Stomach smooth muscle (tissue), 2 donors: ENCODE results near the gene BACH2.

Experiments used
- H3K27ac ChIP-seq: one replicate; pipeline ENCODE4 v1.7.0; 2013; ENCODE audit warnings: mild to moderate bottlenecking, low read length, inconsistent platforms
- H3K27me3 ChIP-seq, 2 donors: one replicate each; pipeline ENCODE4 v1.7.0; 2013; ENCODE audit warnings: low read length in 2 of 2; ENCODE audit not compliant: insufficient read depth in 2 of 2, control insufficient read depth in 1 of 2
- H3K36me3 ChIP-seq, 2 donors: one replicate each; pipeline ENCODE4 v1.7.0; 2013; ENCODE audit warnings: low read length in 2 of 2; ENCODE audit not compliant: control insufficient read depth in 2 of 2, insufficient read depth in 2 of 2
- H3K4me1 ChIP-seq: one replicate; pipeline ENCODE4 v1.7.0; 2013; ENCODE audit warnings: low read length; ENCODE audit not compliant: control insufficient read depth, insufficient read depth
- H3K4me3 ChIP-seq, 2 donors: one replicate each; pipeline ENCODE4 v1.7.0; 2013; ENCODE audit warnings: low read length in 2 of 2
- H3K9ac ChIP-seq, 2 donors: one replicate each; pipeline ENCODE4 v1.7.0; 2013; ENCODE audit warnings: low read length in 2 of 2, mild to moderate bottlenecking in 1 of 2
- H3K9me3 ChIP-seq, 2 donors: one replicate each; pipeline ENCODE4 v1.7.0; 2013; ENCODE audit warnings: low read length in 2 of 2; ENCODE audit not compliant: control insufficient read depth in 2 of 2
- donor health status: healthy.
- donor health status: Pancreatic carcinoma.

Gene BACH2

DNA sequence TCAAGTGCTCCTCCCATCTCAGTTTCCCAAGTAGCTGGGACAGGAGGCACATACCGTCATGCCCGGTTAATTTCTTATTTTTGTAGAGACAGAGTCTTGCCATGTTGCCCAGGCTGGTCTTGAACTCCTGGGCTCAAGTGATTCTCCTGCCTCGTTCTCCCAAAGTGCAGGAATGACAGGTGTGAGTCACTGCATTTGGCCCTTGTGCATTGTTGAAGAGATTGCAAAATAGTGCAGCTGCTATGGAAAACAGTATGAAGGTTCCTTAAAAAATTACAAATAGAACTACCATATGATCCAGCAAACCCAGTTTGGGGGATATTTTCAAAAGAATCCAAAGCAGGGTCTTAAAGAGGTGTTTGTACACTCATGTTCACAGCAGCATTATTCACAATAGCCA is 333.3 kb downstream of the BACH2 start:
- no peak overlapping the region for H3K9ac ChIP-seq
- no peak overlapping the region for H3K27ac ChIP-seq
- no peak overlapping the region for H3K4me3 ChIP-seq
- H3K9me3 ChIP-seq, result no peaks in the 10 kb centered on the region
- no peaks in the 10 kb centered on the region for H3K4me1 ChIP-seq
- H3K36me3 ChIP-seq, result no peaks in the 10 kb centered on the region
- peaks cover 0 to 3% of the 10 kb centered on the region in 2 donors for H3K27me3 ChIP-seq

DNA sequence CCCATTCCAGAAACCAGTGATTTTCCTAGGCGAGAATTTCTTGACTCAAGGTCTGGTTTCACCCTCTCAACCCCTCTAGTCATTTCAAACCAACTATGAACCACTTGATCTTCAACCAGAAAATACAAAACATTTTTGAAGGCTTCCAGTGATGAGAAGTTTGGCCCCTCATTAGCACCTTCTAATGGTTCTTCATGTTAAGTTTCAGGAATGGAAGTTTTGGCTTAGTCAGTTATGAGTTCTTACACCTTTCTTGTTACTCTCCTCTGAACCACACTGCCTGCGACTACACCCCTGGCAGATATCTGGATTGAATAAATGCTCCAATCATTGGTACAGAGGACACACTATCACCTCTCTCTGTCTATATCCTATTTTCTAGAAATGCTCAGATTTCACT is 335.2 kb downstream of the BACH2 start:
- H3K4me1 ChIP-seq, result no peaks in the 10 kb centered on the region
- H3K9me3 ChIP-seq, result no peaks in the 10 kb centered on the region
- H3K9ac ChIP-seq, result no peak overlapping the region
- no peak overlapping the region for H3K27ac ChIP-seq
- H3K27me3 ChIP-seq, result peaks cover 0 to 3% of the 10 kb centered on the region in 2 donors
- no peaks in the 10 kb centered on the region for H3K36me3 ChIP-seq
- H3K4me3 ChIP-seq, result no peak overlapping the region

DNA sequence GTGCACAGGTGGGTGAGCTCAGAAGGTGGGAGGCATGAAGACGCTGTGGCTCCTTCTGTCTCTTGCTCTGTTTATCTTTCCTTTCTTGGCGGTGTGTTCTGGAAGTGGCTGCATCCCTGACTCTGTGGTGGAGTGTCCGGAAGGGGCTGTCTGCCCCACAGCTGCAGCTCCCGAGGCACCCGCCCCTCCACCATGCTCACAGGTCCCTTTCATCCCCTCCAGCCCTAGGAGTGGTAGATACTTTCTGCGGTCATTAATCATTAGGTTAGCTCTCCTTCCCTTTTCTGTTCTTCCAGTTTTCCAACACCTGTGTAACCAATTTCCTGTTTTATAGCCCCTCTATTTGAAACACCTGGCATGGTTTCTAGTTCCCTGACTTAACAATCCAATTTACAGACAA is 336.8 kb downstream of the BACH2 start:
- Histone ChIP-seq H3K9me3 (no peaks in the 10 kb centered on the region), H3K27me3 (peaks cover 0 to 5% of the 10 kb centered on the region in 2 donors), H3K9ac (no peak overlapping the region), H3K27ac (no peak overlapping the region), H3K4me3 (no peak overlapping the region), H3K36me3 (no peaks in the 10 kb centered on the region), H3K4me1 (no peaks in the 10 kb centered on the region)

DNA sequence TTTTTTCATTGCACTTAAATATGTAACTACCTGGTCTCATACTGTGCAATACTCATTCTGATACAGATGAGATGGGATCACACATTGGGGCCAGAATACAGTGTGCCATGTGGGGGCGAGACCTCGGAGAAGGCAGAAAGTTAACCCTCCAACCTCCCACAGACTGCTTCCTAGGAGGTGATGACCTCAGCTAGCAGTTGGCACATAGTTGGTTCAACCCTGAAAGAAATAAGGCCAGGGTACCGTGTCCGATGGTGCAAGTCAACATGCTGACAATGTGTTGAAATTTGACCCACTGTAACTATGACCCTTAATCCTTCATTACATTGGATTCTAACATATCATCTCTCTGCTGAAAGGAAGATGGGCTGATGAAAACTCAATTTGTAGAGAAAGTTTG is 340.5 kb downstream of the BACH2 start:
- H3K27ac ChIP-seq, result no peak overlapping the region
- H3K9ac ChIP-seq, result no peak overlapping the region
- H3K27me3 ChIP-seq, result peaks cover under 1 to 5% of the 10 kb centered on the region in 2 donors
- H3K4me3 ChIP-seq, result no peak overlapping the region
- H3K9me3 ChIP-seq, result no peaks in the 10 kb centered on the region
- no peaks in the 10 kb centered on the region for H3K4me1 ChIP-seq
- no peaks in the 10 kb centered on the region for H3K36me3 ChIP-seq

DNA sequence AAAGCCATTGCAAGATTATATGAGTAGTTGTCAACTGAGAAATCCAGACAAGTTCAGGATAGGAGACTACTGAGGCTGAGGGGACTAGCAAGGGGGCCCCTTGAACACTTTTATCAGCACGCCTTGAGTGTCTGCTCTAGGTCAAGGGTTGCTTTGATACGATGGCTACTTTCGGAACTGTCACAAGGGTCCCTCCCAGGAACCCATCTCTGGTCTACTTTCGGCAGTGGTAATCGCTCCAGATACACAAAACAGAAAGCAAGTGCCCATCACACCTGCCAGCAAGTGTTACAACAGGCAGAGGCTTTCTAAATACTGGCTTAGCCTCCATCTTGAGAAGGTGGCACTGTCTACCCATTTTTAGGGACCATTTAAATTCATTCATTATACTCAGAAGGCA is 341.3 kb downstream of the BACH2 start:
- H3K9ac ChIP-seq, result no peak overlapping the region
- no peak overlapping the region for H3K4me3 ChIP-seq
- no peak overlapping the region for H3K27ac ChIP-seq
- H3K27me3 ChIP-seq, result peaks cover 5% of the 10 kb centered on the region in 2 donors
- H3K9me3 ChIP-seq, result no peaks in the 10 kb centered on the region
- H3K36me3 ChIP-seq, result no peaks in the 10 kb centered on the region
- no peaks in the 10 kb centered on the region for H3K4me1 ChIP-seq

DNA sequence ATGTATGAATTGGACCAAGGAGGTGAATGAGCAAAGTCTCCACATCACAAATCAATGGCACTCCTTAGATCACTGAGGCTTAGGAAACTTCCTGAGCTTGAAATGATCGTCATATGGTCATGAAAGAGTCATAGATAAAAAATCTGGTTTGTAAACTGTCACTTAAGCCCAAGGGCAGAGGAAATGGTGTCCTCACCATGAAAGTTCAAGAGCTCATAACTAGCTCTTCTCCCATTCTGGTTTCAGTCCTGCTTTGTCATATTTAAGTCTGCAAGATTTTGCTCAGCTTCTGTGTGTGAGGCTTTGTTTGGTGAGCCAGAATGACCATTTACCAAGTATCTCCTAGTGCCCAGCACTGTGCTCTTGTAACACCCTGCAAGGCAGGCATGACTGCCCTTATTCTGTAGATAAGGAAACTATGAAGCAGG is 341.9 kb downstream of the BACH2 start:
- H3K36me3 ChIP-seq, result no peaks in the 10 kb centered on the region
- no peaks in the 10 kb centered on the region for H3K4me1 ChIP-seq
- H3K9ac ChIP-seq, result no peak overlapping the region
- H3K4me3 ChIP-seq, result no peak overlapping the region
- H3K27ac ChIP-seq, result no peak overlapping the region
- peaks cover 4 to 5% of the 10 kb centered on the region in 2 donors for H3K27me3 ChIP-seq
- H3K9me3 ChIP-seq, result no peaks in the 10 kb centered on the region

DNA sequence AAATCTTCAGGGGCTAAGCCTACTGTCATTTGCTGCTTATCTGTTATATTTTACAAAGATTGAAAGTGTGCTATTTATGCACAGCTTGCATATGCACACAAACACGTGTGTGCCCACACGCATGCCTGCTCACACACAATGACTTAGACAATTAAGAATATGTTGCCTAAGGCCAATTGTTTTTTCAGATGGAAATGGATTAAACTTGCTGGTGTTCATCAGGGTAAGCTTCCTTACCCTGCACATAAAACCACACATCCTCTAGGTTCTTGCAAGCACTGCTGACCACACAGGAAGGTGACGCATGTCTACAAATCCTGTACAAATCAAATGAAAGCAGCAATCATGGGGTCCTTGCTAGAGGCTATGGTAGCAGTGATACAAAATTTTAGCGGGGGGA is 344.0 kb downstream of the BACH2 start:
- H3K9me3 ChIP-seq, result no peaks in the 10 kb centered on the region
- no peak overlapping the region for H3K4me3 ChIP-seq
- H3K27ac ChIP-seq, result no peak overlapping the region

DNA sequence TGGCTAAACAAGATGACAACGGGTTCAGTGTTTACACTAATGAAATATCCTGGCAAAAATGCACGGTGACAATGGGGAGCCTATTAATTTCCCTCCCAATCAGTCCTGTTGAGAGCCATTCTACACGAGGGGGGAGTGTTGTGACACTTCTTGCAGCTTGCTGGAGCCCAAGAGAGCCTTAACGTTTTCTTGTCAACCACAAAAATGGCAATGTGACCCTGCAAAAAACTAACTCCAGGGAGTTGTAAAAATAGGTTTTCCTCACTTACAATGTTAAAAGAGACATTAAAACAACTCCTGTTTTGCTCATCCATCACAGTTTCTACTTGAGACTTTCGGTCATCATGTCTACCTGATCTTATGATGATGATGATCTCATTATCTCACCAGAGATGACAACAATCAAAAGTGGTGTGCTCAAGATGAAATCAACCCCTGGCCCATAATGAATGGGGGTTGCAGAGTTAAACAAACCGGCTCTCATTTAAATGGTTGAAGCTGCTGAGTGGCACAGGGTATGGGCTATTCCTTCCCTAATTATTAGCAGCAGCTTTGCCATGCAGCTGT is 344.5 kb downstream of the BACH2 start:
- Histone ChIP-seq H3K36me3 (no peaks in the 10 kb centered on the region), H3K4me1 (no peaks in the 10 kb centered on the region), H3K9ac (no peak overlapping the region), H3K27me3 (peaks cover 3 to 5% of the 10 kb centered on the region in 2 donors), H3K9me3 (no peaks in the 10 kb centered on the region), H3K4me3 (no peak overlapping the region), H3K27ac (no peak overlapping the region)

More for the DNA sequence above, 344.0 kb downstream of the BACH2 start:
- no peaks in the 10 kb centered on the region for H3K4me1 ChIP-seq
- H3K9ac ChIP-seq, result no peak overlapping the region
- peaks cover 3 to 5% of the 10 kb centered on the region in 2 donors for H3K27me3 ChIP-seq
- H3K36me3 ChIP-seq, result no peaks in the 10 kb centered on the region

DNA sequence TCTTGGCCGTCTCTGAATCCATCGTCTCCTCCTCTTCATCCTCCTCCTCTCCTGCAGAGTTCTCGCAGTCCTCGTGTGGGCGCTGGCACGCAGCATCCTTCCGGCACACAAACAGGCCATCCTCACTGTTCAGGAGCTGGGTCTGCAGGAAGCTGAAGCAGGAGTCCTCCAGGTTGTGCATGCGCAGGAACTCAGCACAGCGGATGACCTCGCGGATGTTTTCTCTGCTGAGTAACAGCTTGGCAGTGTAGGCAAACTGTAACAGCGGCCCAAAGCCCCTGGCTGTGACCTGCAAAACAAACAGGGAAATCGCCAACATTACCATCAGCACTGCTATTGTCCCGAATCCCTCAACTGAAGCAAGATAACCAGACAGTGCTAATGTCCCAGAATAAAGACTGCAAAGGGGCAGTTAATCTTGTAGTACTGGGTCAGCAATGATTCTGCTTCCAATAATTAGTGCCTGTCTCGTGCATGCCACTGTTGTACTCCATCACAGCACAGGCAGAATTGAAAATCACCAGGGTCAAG is 345.0 kb downstream of the BACH2 start:
- Histone ChIP-seq H3K9me3 (no peaks in the 10 kb centered on the region), H3K36me3 (no peaks in the 10 kb centered on the region), H3K27ac (no peak overlapping the region), H3K4me3 (no peak overlapping the region), H3K9ac (no peak overlapping the region), H3K4me1 (no peaks in the 10 kb centered on the region), H3K27me3 (peaks cover 3 to 5% of the 10 kb centered on the region in 2 donors)

DNA sequence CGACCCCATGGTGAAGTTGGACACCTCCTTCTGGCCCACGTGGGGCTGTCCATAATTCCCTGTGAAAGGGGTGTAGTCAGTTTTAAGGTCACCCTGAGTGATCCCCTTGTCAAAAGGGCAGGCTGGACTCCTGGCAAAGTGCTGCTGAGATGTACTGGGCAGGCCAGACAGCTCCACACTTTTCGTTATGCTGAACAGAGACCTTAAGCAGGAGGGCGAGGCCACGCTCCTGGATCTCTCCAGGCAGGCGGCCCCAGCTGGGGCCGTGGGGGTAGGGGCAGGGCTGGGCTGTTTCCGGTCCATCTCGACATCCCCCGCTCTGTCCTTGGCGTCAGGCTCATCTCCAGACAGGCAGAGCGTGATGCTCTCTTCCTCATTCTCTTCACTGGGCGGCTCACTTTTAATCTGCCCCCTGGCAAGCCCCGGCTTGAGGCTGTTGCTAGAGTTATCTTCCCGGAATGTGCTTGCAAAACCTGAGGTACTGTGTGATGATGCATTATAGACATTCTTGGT is 345.7 kb downstream of the BACH2 start:
- Histone ChIP-seq H3K9ac (no peak overlapping the region), H3K4me3 (no peak overlapping the region), H3K27ac (no peak overlapping the region), H3K4me1 (no peaks in the 10 kb centered on the region), H3K9me3 (no peaks in the 10 kb centered on the region), H3K36me3 (no peaks in the 10 kb centered on the region), H3K27me3 (peaks cover 0 to 5% of the 10 kb centered on the region in 2 donors)

DNA sequence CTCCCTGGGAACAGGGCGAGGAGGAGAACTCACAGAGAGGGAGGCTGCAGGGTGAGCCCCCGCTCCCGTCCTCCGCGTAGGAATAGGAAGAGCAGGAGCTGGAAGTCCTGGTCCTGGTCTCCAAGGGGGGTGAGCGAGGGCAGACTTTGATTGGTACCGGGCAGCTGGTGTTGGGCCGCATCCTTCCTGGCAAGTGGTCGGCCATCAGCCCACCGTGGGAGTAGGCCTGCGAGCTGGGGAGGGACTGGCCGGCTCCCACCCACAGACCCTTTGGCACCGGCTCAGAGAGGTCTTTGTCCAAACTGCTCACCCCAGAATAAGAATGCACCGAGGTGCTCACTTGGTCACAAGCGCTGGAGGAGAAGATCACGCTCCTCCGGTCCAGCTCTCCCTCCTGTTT is 346.2 kb downstream of the BACH2 start:
- no peak overlapping the region for H3K9ac ChIP-seq
- no peaks in the 10 kb centered on the region for H3K36me3 ChIP-seq
- no peak overlapping the region for H3K4me3 ChIP-seq
- no peak overlapping the region for H3K27ac ChIP-seq
- no peaks in the 10 kb centered on the region for H3K9me3 ChIP-seq
- H3K4me1 ChIP-seq, result no peaks in the 10 kb centered on the region
- peaks cover 0 to 5% of the 10 kb centered on the region in 2 donors for H3K27me3 ChIP-seq
